ENCODE measurements around the gene KCNQ1.

KCNQ1 gene

DNA sequence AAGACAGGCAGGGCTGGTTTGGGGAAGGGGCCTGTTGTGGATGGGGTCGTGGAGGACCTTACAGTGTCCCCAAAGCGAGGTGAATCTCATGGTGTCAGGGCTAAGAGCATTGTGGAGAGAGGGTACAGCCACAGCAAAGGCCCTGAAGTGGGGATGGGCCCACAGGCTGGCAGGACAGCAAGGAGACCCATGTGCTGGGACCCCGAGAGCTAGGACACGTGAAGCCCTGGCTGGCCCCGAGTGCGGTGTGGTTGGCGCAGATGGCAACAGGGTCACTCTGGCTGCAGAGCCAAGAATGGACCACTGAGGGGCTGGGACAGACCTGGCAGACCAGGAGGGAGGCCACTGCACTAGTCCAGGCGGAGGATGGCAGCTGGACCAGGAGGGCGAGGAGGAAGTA is 285.0 kb downstream of the KCNQ1 start:
- TF ChIP-seq, protein P1, sequence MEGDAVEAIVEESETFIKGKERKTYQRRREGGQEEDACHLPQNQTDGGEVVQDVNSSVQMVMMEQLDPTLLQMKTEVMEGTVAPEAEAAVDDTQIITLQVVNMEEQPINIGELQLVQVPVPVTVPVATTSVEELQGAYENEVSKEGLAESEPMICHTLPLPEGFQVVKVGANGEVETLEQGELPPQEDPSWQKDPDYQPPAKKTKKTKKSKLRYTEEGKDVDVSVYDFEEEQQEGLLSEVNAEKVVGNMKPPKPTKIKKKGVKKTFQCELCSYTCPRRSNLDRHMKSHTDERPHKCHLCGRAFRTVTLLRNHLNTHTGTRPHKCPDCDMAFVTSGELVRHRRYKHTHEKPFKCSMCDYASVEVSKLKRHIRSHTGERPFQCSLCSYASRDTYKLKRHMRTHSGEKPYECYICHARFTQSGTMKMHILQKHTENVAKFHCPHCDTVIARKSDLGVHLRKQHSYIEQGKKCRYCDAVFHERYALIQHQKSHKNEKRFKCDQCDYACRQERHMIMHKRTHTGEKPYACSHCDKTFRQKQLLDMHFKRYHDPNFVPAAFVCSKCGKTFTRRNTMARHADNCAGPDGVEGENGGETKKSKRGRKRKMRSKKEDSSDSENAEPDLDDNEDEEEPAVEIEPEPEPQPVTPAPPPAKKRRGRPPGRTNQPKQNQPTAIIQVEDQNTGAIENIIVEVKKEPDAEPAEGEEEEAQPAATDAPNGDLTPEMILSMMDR (IDR thresholded peaks at IDR 0.05; ENCODE audit: low read depth, low read length): no peak
- H3K36me3 ChIP-seq: no peaks in the 10 kb centered on the region
- H3K27me3 ChIP-seq: no peaks in the 10 kb centered on the region
- H3K4me1 ChIP-seq: 0 out of 2 replicates have a peak, but pooled peaks cover 3% of the 10 kb centered on the region
- no peaks in the 10 kb centered on the region for H3K9me3 ChIP-seq
- H3K4me3 ChIP-seq (ENCODE audit: low read depth, low read length): no peak overlapping the region
- no peak for DNase-seq

DNA sequence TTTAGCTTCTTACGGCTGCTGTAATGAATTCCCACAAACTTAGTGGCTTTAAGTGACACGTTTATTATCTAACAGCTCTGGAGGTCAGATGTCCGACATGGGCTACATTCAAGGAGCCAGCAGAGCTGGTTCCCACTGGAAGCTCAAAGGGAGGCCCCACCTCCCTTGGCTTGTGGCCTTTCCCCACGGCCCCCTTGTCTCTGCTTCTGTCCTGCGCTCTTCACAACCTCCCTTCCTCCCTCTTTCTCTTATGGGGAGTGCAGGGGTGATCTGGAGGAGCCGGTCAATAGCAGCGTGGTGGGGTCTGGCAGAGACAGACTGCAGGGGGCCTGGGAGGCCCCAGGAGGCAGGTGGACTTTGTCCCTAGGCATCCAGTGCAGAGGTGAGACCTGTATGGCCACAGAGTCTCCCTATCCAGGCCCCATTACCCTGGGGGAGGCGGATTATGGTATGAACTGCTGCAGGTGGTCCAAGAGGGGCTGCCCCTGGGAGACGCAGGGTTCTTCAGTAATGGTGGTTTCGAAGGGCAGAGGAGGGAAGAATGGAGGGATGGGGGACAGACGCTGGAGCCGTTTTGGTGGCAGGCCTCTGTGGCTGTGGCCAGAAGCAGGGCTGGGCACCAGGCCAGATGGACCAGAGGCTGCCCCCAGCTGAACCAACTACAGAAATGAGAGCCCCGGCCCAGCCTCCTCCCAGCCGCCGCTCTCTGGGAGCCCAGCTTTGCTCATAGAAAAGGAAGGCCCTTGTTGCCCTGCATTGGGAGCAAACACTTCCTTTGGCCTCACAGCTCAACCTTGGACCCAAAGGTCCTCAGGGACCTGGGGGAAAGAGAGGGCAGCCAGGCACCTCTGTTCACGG is 285.7 kb downstream of the KCNQ1 start:
- Histone ChIP-seq H3K4me1 (0 out of 2 replicates have a peak, but pooled peaks cover 3% of the 10 kb centered on the region), H3K36me3 (no peaks in the 10 kb centered on the region), H3K9me3 (no peaks in the 10 kb centered on the region), H3K27me3 (no peaks in the 10 kb centered on the region), H3K4me3 (ENCODE audit: low read depth, low read length) (no peak overlapping the region)
- DNase-seq: no peak
- TF ChIP-seq, protein P1 (IDR thresholded peaks at IDR 0.05; ENCODE audit: low read depth, low read length): no peak

DNA sequence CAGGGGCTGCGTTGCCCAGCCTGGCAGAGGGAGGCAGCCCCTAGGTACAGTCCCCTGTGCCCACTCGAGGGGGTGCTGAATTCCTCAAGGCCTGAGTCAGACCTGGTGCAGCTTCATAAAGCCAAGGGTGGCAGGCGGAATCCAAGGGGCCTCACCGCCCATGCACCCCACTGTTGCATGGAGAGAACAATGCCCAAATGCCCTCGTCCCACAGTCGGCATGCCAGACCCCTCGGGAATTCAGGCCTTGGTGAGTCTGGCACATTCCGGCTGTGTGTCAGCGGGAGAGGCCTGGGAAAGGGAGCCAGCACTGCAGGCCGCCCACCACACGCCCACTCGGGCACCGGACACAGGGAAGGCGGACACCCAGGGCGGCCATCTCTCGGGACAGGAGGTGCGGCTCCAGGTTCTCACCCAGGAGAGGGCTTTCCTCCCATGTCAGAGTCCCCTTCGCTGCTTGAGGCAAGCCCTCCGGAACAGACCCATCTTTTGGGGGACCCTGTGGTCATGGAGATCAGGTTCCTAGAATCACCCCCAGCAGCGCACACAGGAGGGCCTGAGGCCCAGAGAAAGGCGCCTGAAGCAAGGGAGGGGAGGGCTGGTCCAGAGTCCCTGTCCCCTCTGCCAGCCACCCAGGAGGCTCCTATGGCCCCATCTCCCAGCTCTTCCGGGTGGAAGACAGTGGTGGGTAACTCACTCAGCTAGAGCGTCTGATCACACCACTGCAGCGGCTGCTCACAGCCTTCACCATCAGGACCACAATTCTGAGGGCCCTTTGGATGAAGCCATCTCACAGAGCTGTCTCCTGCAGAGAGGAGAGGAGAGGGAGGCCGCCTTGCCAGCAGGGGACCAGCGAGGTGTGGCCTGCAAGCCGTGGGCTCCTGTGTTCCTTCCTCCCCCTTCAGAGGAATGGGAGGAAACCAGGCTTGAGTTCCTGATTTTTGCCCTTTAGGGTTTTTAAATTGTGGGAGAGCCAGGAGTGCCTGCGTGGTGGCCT is 286.6 kb downstream of the KCNQ1 start:
- Histone ChIP-seq H3K4me1 (0 out of 2 replicates have a peak, but pooled peaks cover 3% of the 10 kb centered on the region), H3K9me3 (no peaks in the 10 kb centered on the region), H3K4me3 (ENCODE audit: low read depth, low read length) (no peak overlapping the region), H3K36me3 (no peaks in the 10 kb centered on the region), H3K27me3 (no peaks in the 10 kb centered on the region)
- no peak for DNase-seq
- TF ChIP-seq, protein P1 (IDR thresholded peaks at IDR 0.05; ENCODE audit: low read depth, low read length): no peak

GRCh38 chr11:2732261-2732939 is 287.6 kb downstream of the KCNQ1 start:
- no peaks in the 10 kb centered on the region for H3K9me3 ChIP-seq
- 0 out of 2 replicates have a peak, but pooled peaks cover 3% of the 10 kb centered on the region for H3K4me1 ChIP-seq
- no peak for DNase-seq
- H3K36me3 ChIP-seq: no peaks in the 10 kb centered on the region
- H3K4me3 ChIP-seq (ENCODE audit: low read depth, low read length): no peak overlapping the region
- no peaks in the 10 kb centered on the region for H3K27me3 ChIP-seq
- TF ChIP-seq, protein P1 (IDR thresholded peaks at IDR 0.05; ENCODE audit: low read depth, low read length): no peak

DNA sequence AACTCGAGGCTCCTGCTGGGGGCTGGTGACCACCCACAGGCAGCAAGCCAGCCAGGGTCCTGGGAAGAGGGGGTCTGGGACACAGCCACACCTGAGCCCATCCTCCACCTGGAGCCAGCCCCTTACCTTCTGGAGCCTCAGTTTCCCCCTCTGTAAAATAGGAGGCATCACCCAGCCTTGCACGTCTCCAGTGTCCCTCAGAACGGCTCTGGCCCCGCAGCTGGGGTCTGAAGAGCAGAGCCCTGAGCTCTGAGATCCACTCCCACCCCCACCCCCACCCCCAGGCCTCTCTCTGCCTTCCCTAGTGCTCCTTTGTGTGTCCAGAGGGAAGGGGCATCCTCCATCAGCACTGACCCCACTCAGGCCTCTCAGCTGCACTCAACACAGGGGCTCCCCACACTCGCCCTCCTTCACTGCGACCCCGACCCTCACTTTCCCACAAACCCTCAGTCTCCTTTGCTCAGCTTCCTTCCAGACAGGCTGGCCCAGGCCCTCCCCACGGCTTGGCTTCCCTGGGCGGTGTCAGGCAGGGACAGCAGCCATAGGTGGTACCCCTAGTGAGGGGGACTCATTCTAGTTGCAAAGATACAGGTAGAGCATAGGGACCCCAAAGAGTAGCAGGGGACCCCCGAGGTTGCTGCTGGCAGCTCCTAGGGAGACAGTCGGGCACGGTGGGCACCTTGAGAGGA is 288.3 kb downstream of the KCNQ1 start:
- Histone ChIP-seq H3K9me3 (no peaks in the 10 kb centered on the region), H3K27me3 (no peaks in the 10 kb centered on the region), H3K4me3 (ENCODE audit: low read depth, low read length) (no peak overlapping the region), H3K4me1 (0 out of 2 replicates have a peak, but pooled peaks cover 3% of the 10 kb centered on the region), H3K36me3 (no peaks in the 10 kb centered on the region)
- DNase-seq: no peak
- TF ChIP-seq, protein P1 (IDR thresholded peaks at IDR 0.05; ENCODE audit: low read depth, low read length): no peak

All from BE2C (cell line).